Ovary (tissue), 9 donors: ENCODE measurements around the gene DIO1. TPM values are rescaled to one million over a fixed set of nuclear protein-coding genes. Genes with fewer than 3 reads are reported as not detected.

Experiments used
- DNase-seq, 5 donors: peaks; one replicate each; pipeline ENCODE4 v3.0.0-alpha.2; 2019 to 2020
- H3K27ac ChIP-seq, 2 donors: fragments of 200-600 bp; one replicate each; pipeline versions ENCODE4 v1.5.1 to v1.8.0; 2019 to 2022
- H3K27me3 ChIP-seq: fragments of 200-600 bp; one replicate; pipeline ENCODE4 v1.8.0; 2022
- H3K36me3 ChIP-seq: fragments of 200-600 bp; sonication (generic); one replicate; pipeline ENCODE4 v1.5.1; 2019
- H3K4me1 ChIP-seq: one replicate; pipeline ENCODE4 v1.8.1; 2013; ENCODE audit warnings: mild to moderate bottlenecking, moderate library complexity; ENCODE audit not compliant: insufficient read depth
- H3K4me3 ChIP-seq: fragments of 200-600 bp; sonication (generic); one replicate; pipeline ENCODE4 v1.5.1; 2017
- H3K9me3 ChIP-seq, 2 donors: fragments of 200-600 bp in 1 of 2; sonication (generic) in 1 of 2; one replicate each; pipeline versions ENCODE4 v1.5.1 to v1.8.1; 2013 to 2019; ENCODE audit warnings: mild to moderate bottlenecking in 1 of 2, moderate library complexity in 1 of 2
- CTCF ChIP-seq, 3 donors: fragments of 450-650 bp in 2 of 3; fragments of 200-600 bp in 1 of 3; IDR thresholded peaks; one replicate each; pipeline versions ENCODE4 v1.5.1 to v1.8.0; 2016 to 2022; ENCODE audit warnings: antibody characterized with exemption in 3 of 3, mild to moderate bottlenecking in 1 of 3
- EP300 ChIP-seq: sonication (generic); formaldehyde crosslinking; IDR thresholded peaks from one replicate; pipeline ENCODE4 v1.6.1; 2017; ENCODE audit warnings: antibody characterized with exemption
- POLR2A ChIP-seq: fragments of 450-650 bp; IDR thresholded peaks from one replicate; pipeline ENCODE4 v1.6.1; 2017; ENCODE audit warnings: antibody characterized with exemption, mild to moderate bottlenecking, moderate library complexity
- WGBS, 3 donors: extraction: QIAGEN DNeasy Blood & Tissue Kit in 1 of 3; methylation state at CpG; one replicate each; pipeline versions ENCODE4 v1.1.5 to v1.1.7; 2013 to 2017; 5-methylcytosine and 5-hydroxymethylcytosine counted together
- intact Hi-C, 4 donors: fragments of 100-400 bp; cut with DNase I; formaldehyde crosslinking; loops; one replicate each; pipeline versions ENCODE4 v1.11.0 to v1.15.1; 2022 to 2023
- polyA plus RNA-seq, 2 donors: library from polyadenylated mRNA; stranded (reverse); fragments of 200-250 nt in 1 of 2; fragments of 350-450 nt in 1 of 2; fragmentation: Illumina TruSeq in 1 of 2; extraction: RNeasy Lipid Tissue Mini Kit (QIAGEN cat#74804) in 1 of 2; gene quantifications; one replicate each; pipeline ENCODE4 v1.2.3, GENCODE V29; 2013 to 2014
- total RNA-seq, 7 donors: library from RNA; depleted of rRNA in 2 of 7; stranded (reverse); fragments of >200 nt in 2 of 7; fragmentation: NEBNext Ultra II Directional in 3 of 7; extraction: Animal tissue kit (Norgen Biotek cat#: 25700) in 3 of 7; gene quantifications; one replicate each; pipeline versions ENCODE4 v1.1.0 to v1.2.4, GENCODE V29; 2016 to 2023
- donor health status: DM: no; HTN: no; CAD: no; lungs with moderate emphysema.
- donor health status: DM: no; HTN: no; CAD: no.
- donor health status: Bipolar disorder and iron deficiency.
- donor health status: DM: yes; HTN: yes; CAD: no.
- donor health status: DM: no; HTN: no; CAD: no.
- donor health status: DM: yes; HTN: yes; CAD: no.

Gene DIO1
- total and polyA plus RNA-seq, 9 donors, result 0.46 TPM; not detected in 8

GRCh38 chr1:53891018-53891417 is 3.0 kb upstream of the DIO1 start:
- WGBS, 3 donors, result 82 to 94% (median 93%) methylated on average over 2 of the region's 2 CpGs
- Histone ChIP-seq H3K36me3 (no peaks in the 10 kb centered on the region), H3K4me3 (no peak overlapping the region), H3K27me3 (no peaks in the 10 kb centered on the region), H3K9me3 (no peaks in the 10 kb centered on the region), H3K27ac (no peak overlapping the region), H3K4me1 (no peaks in the 10 kb centered on the region)
- no peak for DNase-seq
- TF ChIP-seq EP300 (no peak), CTCF (IDR thresholded peaks at IDR 0.05) (no peak), POLR2A (no peak)
- intact Hi-C loops, result loop anchor here in 1 of 4 donors (5.0 kb wide), 1 partner anchor 161 kb away; the partner anchor contains the start of genes TCEANC2 and TMEM59

GRCh38 chr1:53891678-53892077 is 2.3 kb upstream of the DIO1 start:
- Histone ChIP-seq H3K4me1 (no peaks in the 10 kb centered on the region), H3K27ac (no peak overlapping the region), H3K4me3 (no peak overlapping the region), H3K27me3 (no peaks in the 10 kb centered on the region), H3K36me3 (no peaks in the 10 kb centered on the region), H3K9me3 (no peaks in the 10 kb centered on the region)
- no peak for DNase-seq
- intact Hi-C loops, result loop anchor here in 1 of 4 donors (5.0 kb wide), 1 partner anchor 161 kb away; the partner anchor contains the start of genes TCEANC2 and TMEM59
- no peak for TF ChIP-seq POLR2A
- TF ChIP-seq CTCF (IDR thresholded peaks at IDR 0.05), result no peak
- no peak for TF ChIP-seq EP300
- WGBS, 3 donors, result 69 to 100% (median 93%) methylated on average over 2 of the region's 2 CpGs

GRCh38 chr1:53892911-53893310 is 1.1 kb upstream of the DIO1 start:
- H3K4me1 ChIP-seq, result peaks cover 2% of the 10 kb centered on the region
- H3K4me3 ChIP-seq, result no peak overlapping the region
- TF ChIP-seq CTCF (IDR thresholded peaks at IDR 0.05) (no peak), POLR2A (no peak), EP300 (no peak)
- no peak for DNase-seq
- H3K9me3 ChIP-seq, result no peaks in the 10 kb centered on the region
- no peaks in the 10 kb centered on the region for H3K36me3 ChIP-seq
- intact Hi-C loops, result loop anchor here in 1 of 4 donors (5.0 kb wide), 1 partner anchor 159 kb away; the partner anchor contains the start of genes TCEANC2 and TMEM59
- no peak overlapping the region for H3K27ac ChIP-seq
- WGBS, 3 donors, result 73 to 80% (median 78%) methylated on average over 5 of the region's 5 CpGs
- no peaks in the 10 kb centered on the region for H3K27me3 ChIP-seq

GRCh38 chr1:53894644-53895043 is 657 bp downstream of the DIO1 start:
- DNase-seq, result no peak
- H3K36me3 ChIP-seq, result no peaks in the 10 kb centered on the region
- H3K27ac ChIP-seq, result no peak overlapping the region
- TF ChIP-seq POLR2A (no peak), EP300 (no peak), CTCF (IDR thresholded peaks at IDR 0.05) (no peak)
- intact Hi-C loops, result loop anchor here in 1 of 4 donors (5.0 kb wide), 2 partner anchors 53 to 158 kb away; partner anchors contain the start of genes IFT25, LRRC42, TCEANC2 and TMEM59
- 90 to 92% (median 91%) methylated on average over 5 of the region's 5 CpGs for WGBS, 3 donors
- H3K4me3 ChIP-seq, result no peak overlapping the region
- peaks cover 5% of the 10 kb centered on the region for H3K4me1 ChIP-seq
- no peaks in the 10 kb centered on the region for H3K9me3 ChIP-seq
- H3K27me3 ChIP-seq, result no peaks in the 10 kb centered on the region
